GM12878 (cell line): ENCODE data around the gene ARHGAP40. TPM values are rescaled to one million over a fixed set of nuclear protein-coding genes. Genes with fewer than 3 reads are reported as not detected.
"Not testable (repeated sequence)": the region's sequence is repeated elsewhere in the genome, so short reads cannot be mapped to it uniquely, and the experiment has no call there.

Experiments
- ATAC-seq: fragments of 200-7000 bp; cut with Tn5 transposase; 3 replicates; pipeline ENCODE4 v1.9.1; 2020; ENCODE audit warnings: mild to moderate bottlenecking, moderate library complexity
- BruUV-seq: library from RNA; stranded (reverse); fragments of 400-500 nt; replicated peaks from 2 replicates; lab custom pipeline; 2021; lab: Mats Ljungman, UMichigan
- CTCF ChIA-PET: fragments of 300-600 bp; sonication (Branson Sonifier 250); formaldehyde crosslinking; extraction: SDS; loops from one replicate; lab custom pipeline; 2021; ENCODE audit warnings: inconsistent platforms; lab: Yijun Ruan, JAX
- POLR2A ChIA-PET: fragments of 350-600 bp; formaldehyde crosslinking; extraction: SDS; loops from one replicate; lab custom pipeline; 2021; ENCODE audit warnings: inconsistent platforms; lab: Charles Lee
- RAD21 ChIA-PET: fragments of 300-600 bp; sonication (Branson Sonifier 250); formaldehyde crosslinking; loops from one replicate; lab custom pipeline; 2023; ENCODE audit warnings: antibody characterized with exemption; ENCODE audit not compliant: unreplicated experiment; lab: Charles Lee
- SMC1A ChIA-PET: fragments of 300-600 bp; sonication (Branson Sonifier 250); formaldehyde crosslinking; loops from one replicate; lab custom pipeline; 2023; ENCODE audit not compliant: unreplicated experiment, uncharacterized antibody; lab: Charles Lee
- DNase-seq: peaks from one replicate; pipeline ENCODE4 v3.0.0-alpha.2; 2011; ENCODE audit warnings: low read depth, low spot score
- FAIRE-seq: peaks from 3 replicates; lab custom pipeline; 2011; peaks lifted over from hg19 to GRCh38; lab: Jason Lieb, UNC
- H2AFZ ChIP-seq: 2 replicates; pipeline ENCODE4 v1.6.0; 2011; ENCODE audit warnings: low read depth, low read length, control low read depth; ENCODE audit not compliant: control insufficient read depth
- H3K27ac ChIP-seq: 2 replicates; pipeline ENCODE4 v1.5.1; 2011; ENCODE audit warnings: control low read depth; ENCODE audit not compliant: control insufficient read depth, insufficient read depth
- H3K27me3 ChIP-seq, 2 experiments: replicated peaks in 1 of 2; 2 replicates each; pipeline versions ENCODE4 v1.6.0 to v1.6.1; 2011; ENCODE audit warnings: low read length in 1 of 2; ENCODE audit not compliant: control insufficient read depth in 2 of 2, insufficient read depth in 2 of 2
- H3K36me3 ChIP-seq, 2 experiments: 2 replicates each; pipeline ENCODE4 v1.5.1; 2011; ENCODE audit warnings: low read length in 1 of 2; ENCODE audit not compliant: control insufficient read depth in 2 of 2, insufficient read depth in 2 of 2
- H3K4me1 ChIP-seq: 2 replicates; pipeline ENCODE4 v1.6.1; 2011; ENCODE audit warnings: mild to moderate bottlenecking, low read length, moderate library complexity, mixed read lengths; ENCODE audit not compliant: control insufficient read depth, insufficient read depth
- H3K4me2 ChIP-seq: 2 replicates; pipeline ENCODE4 v1.6.0; 2011; ENCODE audit warnings: control low read depth; ENCODE audit not compliant: control insufficient read depth, insufficient read depth
- H3K4me3 ChIP-seq: fragments of 200-600 bp; sonication (generic); 2 replicates; pipeline ENCODE4 v1.5.1; 2016
- H3K79me2 ChIP-seq: 2 replicates; pipeline ENCODE4 v1.6.0; 2011; ENCODE audit warnings: low read length; ENCODE audit not compliant: control insufficient read depth, insufficient read depth
- H3K9ac ChIP-seq: 2 replicates; pipeline ENCODE4 v1.8.0; 2011; ENCODE audit warnings: low read length, control low read depth, mixed read lengths; ENCODE audit not compliant: control insufficient read depth, insufficient read depth
- H3K9me3 ChIP-seq: replicated peaks from 3 replicates; pipeline ENCODE4 v1.5.1; 2011; ENCODE audit warnings: mild to moderate bottlenecking, low read length; ENCODE audit not compliant: control insufficient read depth, insufficient read depth
- H4K20me1 ChIP-seq: 2 replicates; pipeline ENCODE4 v1.6.0; 2011; ENCODE audit not compliant: control insufficient read depth, insufficient read depth
- WGBS: methylation state at CpG from one replicate; pipeline ENCODE4 v1.1.6; 2016; ENCODE audit warnings: low lambda C conversion rate; ENCODE audit not compliant: insufficient replicate concordance, insufficient coverage; ENCODE audit errors: missing lambda C conversion rate; 5-methylcytosine and 5-hydroxymethylcytosine counted together
- in situ Hi-C: fragments of 300-500 bp; cut with MboI; formaldehyde crosslinking; loops from 9 replicates; pipeline ENCODE4 v1.14.3; 2018; ENCODE audit warnings: mixed read lengths
- intact Hi-C: fragments of 100-400 bp; cut with micrococcal nuclease; formaldehyde crosslinking; loops from one replicate; pipeline ENCODE4 v1.14.2; 2022; ENCODE audit not compliant: unreplicated experiment
- polyA plus RNA-seq, 11 experiments: library from polyadenylated mRNA; depleted of rRNA in 4 of 11; unstranded in 6 of 11; stranded (reverse) in 5 of 11; fragments of >200 nt; fragmentation: Nextera tagmentation in 4 of 11; fragmentation: Illumina TruSeq in 1 of 11; extraction: Ambion mirVana in 4 of 11; extraction: Trizol in 1 of 11; gene quantifications; 1 replicate in 1 of 11; 2 replicates in 10 of 11; pipeline versions ENCODE4 v1.2.1 to v1.2.3, GENCODE V29; 2011 to 2016; ENCODE audit warnings: inconsistent platforms in 2 of 11, missing spikeins in 2 of 11, low read depth in 1 of 11
- total RNA-seq, 4 experiments: library from RNA; depleted of rRNA in 3 of 4; stranded (reverse); fragments of >200 nt in 3 of 4; fragmentation: Illumina TruSeq in 1 of 4; extraction: Trizol in 1 of 4; gene quantifications; 2 replicates each; pipeline versions ENCODE4 v1.2.1 to v1.2.3, GENCODE V29; 2013 to 2021

Gene ARHGAP40
- total and polyA plus RNA-seq, 10 of the 15 experiments (the other 5 are each of a cell fraction or from before 2014, with no cell fraction given) = 0.06 to 0.07 TPM; not detected in 8

- intact Hi-C loops, BruUV-seq, H2AFZ ChIP-seq, CTCF ChIA-PET, H3K27ac ChIP-seq, H3K4me1 ChIP-seq, H3K9me3 ChIP-seq, H3K27me3 ChIP-seq, in situ Hi-C loops, RAD21 ChIA-PET, FAIRE-seq, H3K4me2 ChIP-seq, DNase-seq, H3K9ac ChIP-seq, H4K20me1 ChIP-seq, ATAC-seq, H3K79me2 ChIP-seq, H3K4me3 ChIP-seq, POLR2A ChIA-PET, H3K36me3 ChIP-seq, SMC1A ChIA-PET: not testable (repeated sequence)
- 34% methylated on average over 3 of the region's 3 CpGs for WGBS
These were observed 9.2 kb upstream of the ARHGAP40 start for GRCh38 chr20:38592411-38592790.

GRCh38 chr20:38594281-38594680 is 7.3 kb upstream of the ARHGAP40 start:
- H2AFZ ChIP-seq, DNase-seq, CTCF ChIA-PET, SMC1A ChIA-PET, FAIRE-seq, H3K4me3 ChIP-seq, POLR2A ChIA-PET, H3K9me3 ChIP-seq, H3K4me1 ChIP-seq, BruUV-seq, H3K79me2 ChIP-seq, RAD21 ChIA-PET, H3K27me3 ChIP-seq, ATAC-seq, in situ Hi-C loops, H3K36me3 ChIP-seq, intact Hi-C loops, H3K4me2 ChIP-seq, H4K20me1 ChIP-seq, H3K27ac ChIP-seq, H3K9ac ChIP-seq: not testable (repeated sequence)
- WGBS = 76% methylated on average over 12 of the region's 12 CpGs

GRCh38 chr20:38595886-38596285 is 5.7 kb upstream of the ARHGAP40 start:
- intact Hi-C loops, H3K79me2 ChIP-seq, H3K27ac ChIP-seq, H3K4me3 ChIP-seq, CTCF ChIA-PET, BruUV-seq, H2AFZ ChIP-seq, RAD21 ChIA-PET, H3K4me2 ChIP-seq, H3K36me3 ChIP-seq, H3K4me1 ChIP-seq, FAIRE-seq, H3K9me3 ChIP-seq, H3K27me3 ChIP-seq, DNase-seq, ATAC-seq, H3K9ac ChIP-seq, in situ Hi-C loops, H4K20me1 ChIP-seq, POLR2A ChIA-PET, SMC1A ChIA-PET: not testable (repeated sequence)
- 65% methylated on average over 15 of the region's 15 CpGs for WGBS
